Measurements from ENCODE around the gene SIGLEC5.

The SIGLEC5 gene

GRCh38 chr19:51600940-51601580, 29.1 kb downstream of the SIGLEC5 start:
- Mint-ChIP-seq H3K27ac (peak overlapping the region in 1 of 2 donors; percentile 19), H3K27me3 (peaks cover 56% of the 10 kb centered on the region), H3K4me1 (peaks cover 11% of the 10 kb centered on the region), H3K9me3 (peaks cover 0 to 11% of the 10 kb centered on the region in 2 donors), H3K4me3 (peak overlapping the region; percentile 47 to 68)
- ATAC-seq (peak; percentile 89), DNase-seq (peak in 1 of 2 donors; percentile 46)

DNA sequence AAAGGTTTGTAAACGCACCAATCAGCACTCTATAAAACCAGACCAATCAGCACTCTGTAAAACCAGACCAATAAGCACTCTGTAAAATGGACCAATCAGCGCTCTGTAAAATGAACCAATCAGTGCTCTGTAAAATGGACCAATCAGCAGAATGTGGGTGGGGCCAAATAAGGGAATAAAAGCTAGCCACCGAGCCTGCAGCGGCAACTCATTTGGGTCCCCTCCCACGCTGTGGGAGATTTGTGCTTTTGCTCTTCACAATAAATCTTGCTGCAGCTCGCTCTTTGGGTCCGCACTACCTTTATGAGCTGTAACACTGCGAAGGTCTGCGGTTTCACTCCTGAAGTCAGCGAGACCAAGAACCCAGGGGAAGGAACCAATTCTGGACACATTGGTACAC, 31.1 kb downstream of the SIGLEC5 start:
- Mint-ChIP-seq H3K4me1 (peaks cover 25% of the 10 kb centered on the region), H3K4me3 (no peak overlapping the region), H3K27ac (no peak overlapping the region), H3K27me3 (peaks cover 43% of the 10 kb centered on the region), H3K9me3 (peaks cover 6 to 8% of the 10 kb centered on the region in 2 donors)
- DNase-seq, result no peak
- ATAC-seq, result no peak

DNA sequence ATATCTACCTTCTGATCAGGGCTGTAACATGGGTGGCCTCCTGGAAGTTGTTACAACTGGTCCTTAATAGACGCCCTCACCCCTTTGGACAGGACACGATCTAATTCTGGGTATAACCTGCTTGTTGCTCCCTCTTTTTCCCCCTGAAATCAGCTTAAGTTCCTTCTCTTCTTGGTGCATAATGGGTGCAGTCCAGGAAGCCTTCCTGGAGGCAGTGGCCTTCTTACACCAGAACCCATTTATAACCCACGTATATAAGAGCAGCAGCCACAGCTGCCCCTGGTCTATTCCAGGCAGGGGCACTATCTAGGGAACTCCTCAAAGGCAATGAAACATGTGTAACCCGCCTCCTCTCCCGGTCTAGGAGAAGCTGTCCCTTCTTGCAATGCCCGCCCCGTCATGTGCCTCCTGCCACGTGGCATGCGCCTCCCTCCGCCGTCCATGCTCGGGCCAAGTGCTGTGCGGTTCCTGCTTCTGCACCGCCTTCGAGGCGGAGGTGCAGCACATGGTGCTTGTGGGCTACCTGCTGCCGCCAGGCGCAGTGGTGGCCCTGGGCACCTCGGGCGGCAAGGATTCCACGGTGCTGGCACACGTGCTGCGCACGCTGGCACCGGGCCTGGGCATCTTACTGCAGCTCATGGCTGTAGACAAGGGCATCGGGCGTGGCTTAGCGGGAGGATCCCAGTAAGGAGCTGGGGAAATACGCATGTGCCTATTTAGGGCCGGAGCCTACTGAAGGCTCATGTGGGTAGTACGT, 31.9 kb downstream of the SIGLEC5 start:
- no peak overlapping the region for H3K4me3 Mint-ChIP-seq
- ATAC-seq (no peak), DNase-seq (no peak)
- H3K27me3 Mint-ChIP-seq, result peaks cover 40% of the 10 kb centered on the region
- H3K9me3 Mint-ChIP-seq, result peaks cover 5 to 8% of the 10 kb centered on the region in 2 donors
- peaks cover 32% of the 10 kb centered on the region for H3K4me1 Mint-ChIP-seq
- H3K27ac Mint-ChIP-seq, result no peak overlapping the region

DNA sequence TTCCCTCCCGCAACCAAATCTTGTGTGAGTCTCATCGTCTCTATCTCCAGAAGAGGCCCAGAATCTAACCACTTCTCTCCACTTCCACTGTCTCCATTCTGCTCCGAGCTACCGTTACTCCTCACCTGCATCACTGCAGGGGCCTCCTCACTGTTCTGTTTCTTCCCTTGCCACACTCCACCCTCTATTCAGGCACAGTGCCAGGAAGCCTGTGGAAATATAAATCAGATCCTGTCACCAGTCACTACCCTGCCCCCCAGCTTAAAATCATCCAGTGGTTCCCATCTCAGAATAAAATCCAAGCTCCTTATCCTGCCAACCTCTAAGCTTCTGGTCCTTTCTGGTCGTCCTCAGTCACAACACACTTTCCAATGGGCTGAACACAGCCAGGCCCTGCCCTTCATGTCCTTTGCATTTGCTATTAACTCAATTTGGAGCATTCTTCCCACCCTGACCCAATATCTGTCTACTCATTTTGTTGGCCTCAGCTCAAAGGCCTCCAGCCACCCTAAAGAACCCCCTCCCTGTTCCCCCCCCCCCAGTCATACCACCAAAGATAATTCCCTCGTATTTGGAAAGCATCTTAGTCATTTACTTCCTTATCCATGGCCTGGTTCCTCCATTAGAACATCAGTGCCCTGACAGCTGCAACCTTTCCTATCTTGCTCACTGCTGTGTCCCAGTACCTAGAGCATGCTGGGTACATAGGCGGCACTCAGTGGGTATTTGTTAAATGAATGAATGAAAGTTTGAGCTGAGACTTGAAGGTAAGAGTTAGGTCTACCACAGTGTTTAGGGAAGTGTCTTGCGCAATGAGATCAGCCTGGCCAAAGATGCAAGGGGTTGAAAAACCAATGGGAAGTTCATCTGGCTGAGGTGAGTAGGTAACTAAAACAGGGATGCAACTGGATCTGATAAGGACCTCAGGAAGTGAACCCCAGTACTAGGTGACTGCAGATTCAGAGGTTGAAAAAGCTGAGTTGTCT, 34.7 kb downstream of the SIGLEC5 start:
- Mint-ChIP-seq H3K9me3 (peaks cover 0 to 17% of the 10 kb centered on the region in 2 donors), H3K27ac (peak overlapping the region; percentile 84 to 94)

DNA sequence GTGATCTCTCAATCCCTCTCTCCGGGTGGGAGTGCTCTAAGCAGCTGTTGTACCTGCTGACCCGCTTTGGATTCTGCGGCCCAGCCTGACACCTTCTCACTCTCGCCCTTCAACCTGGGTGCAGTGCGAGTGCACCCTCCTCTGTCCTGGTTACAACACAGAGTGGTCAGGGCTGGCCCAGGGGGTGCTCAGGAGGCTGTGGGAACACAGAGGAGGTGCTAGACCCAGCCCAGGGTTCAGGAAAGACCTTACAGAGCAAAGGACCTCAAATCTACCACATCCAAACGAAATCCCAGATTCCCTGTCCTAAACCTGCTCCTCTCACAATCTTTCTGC, 35.5 kb downstream of the SIGLEC5 start:
- H3K27ac Mint-ChIP-seq, result peak overlapping the region; percentile 84 to 94
- peak; percentile 35 for ATAC-seq
- peaks cover 26% of the 10 kb centered on the region for H3K4me1 Mint-ChIP-seq
- H3K4me3 Mint-ChIP-seq, result peak overlapping the region; percentile 92 to 96
- peaks cover 0 to 24% of the 10 kb centered on the region in 2 donors for H3K9me3 Mint-ChIP-seq
- no peak for DNase-seq
- H3K27me3 Mint-ChIP-seq, result peaks cover 8% of the 10 kb centered on the region

More for the DNA sequence above, 34.7 kb downstream of the SIGLEC5 start:
- DNase-seq (no peak), ATAC-seq (no peak)
- H3K27me3 Mint-ChIP-seq, result peaks cover 16% of the 10 kb centered on the region
- peak overlapping the region; percentile 92 to 96 for H3K4me3 Mint-ChIP-seq
- H3K4me1 Mint-ChIP-seq, result peaks cover 26% of the 10 kb centered on the region

GRCh38 chr19:51593969-51594773, 36.0 kb downstream of the SIGLEC5 start:
- Mint-ChIP-seq H3K4me1 (peaks cover 26% of the 10 kb centered on the region), H3K27me3 (peaks cover 7% of the 10 kb centered on the region), H3K4me3 (peak overlapping the region; percentile 92 to 96)

DNA sequence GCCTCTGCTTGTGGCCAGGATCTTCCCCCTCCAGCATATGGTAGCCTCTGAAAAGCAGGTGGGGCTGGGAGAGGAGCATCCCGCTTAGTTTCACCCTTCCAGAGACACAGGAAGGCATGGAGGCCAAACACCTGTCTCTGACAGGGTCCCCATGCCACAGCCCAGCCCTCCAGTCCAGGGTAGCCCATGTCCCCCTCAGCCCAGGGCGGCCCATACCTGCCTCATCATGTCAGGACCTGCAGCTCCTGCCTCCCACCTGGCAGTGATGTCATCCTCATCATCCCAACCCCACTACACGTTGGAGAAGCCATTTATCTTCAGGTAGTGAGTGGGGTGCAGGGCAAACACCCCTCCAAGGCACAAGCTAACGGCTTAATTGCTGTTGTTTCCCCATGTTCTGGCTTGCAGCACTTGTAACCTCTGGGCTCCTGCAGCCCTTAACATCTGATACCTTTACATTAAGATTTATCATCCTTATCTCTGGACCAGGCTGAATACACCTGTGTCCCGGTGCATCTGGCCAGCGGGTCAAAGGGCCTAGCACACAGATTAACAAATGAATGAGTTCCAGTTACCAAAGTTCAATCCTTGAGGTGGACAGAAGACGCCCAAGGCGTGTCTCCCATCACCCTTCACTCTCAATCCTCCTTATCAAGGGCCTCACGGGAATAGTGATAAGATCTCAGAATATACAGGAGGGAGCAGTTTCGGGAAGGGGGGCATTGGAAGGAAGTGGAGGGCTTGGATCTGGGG, 36.9 kb downstream of the SIGLEC5 start:
- no peak for ATAC-seq
- H3K9me3 Mint-ChIP-seq, result peaks cover 0 to 30% of the 10 kb centered on the region in 2 donors
- H3K4me1 Mint-ChIP-seq, result peaks cover 26% of the 10 kb centered on the region
- H3K27me3 Mint-ChIP-seq, result peaks cover 7% of the 10 kb centered on the region
- peak overlapping the region; percentile 92 to 96 for H3K4me3 Mint-ChIP-seq
- H3K27ac Mint-ChIP-seq, result peak overlapping the region; percentile 77 to 84
- DNase-seq, result no peak

More at GRCh38 chr19:51593969-51594773, 36.0 kb downstream of the SIGLEC5 start:
- peak; percentile 100 for ATAC-seq
- DNase-seq, result peak; percentile 94 to 96
- peak overlapping the region; percentile 84 to 94 for H3K27ac Mint-ChIP-seq
- peaks cover 0 to 30% of the 10 kb centered on the region in 2 donors for H3K9me3 Mint-ChIP-seq

DNA sequence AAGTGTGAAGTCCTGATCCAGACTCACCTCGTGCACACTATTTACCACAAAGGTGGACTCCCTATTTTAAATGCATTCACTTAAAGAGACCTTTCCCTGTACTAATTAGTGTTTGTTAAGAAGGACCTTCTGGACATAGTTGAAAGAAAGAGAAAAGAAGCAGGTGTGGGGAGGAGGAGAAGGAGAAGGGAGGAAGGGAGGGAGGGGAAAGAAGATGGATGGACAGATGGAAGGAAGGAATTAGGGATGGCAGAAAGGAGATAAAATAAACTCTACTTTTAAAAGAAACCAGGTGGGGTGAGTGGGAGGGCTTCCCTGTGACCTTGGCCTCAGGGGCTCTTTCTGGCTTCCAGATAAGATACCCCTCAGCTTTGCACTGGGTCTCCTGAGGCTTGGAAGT, 37.7 kb downstream of the SIGLEC5 start:
- Mint-ChIP-seq H3K4me3 (no peak overlapping the region), H3K4me1 (peaks cover 26% of the 10 kb centered on the region), H3K27me3 (peaks cover 7% of the 10 kb centered on the region), H3K9me3 (peaks cover under 1 to 37% of the 10 kb centered on the region in 2 donors), H3K27ac (peak overlapping the region in 1 of 2 donors; percentile 42)
- DNase-seq, result no peak
- no peak for ATAC-seq

- DNase-seq (no peak), ATAC-seq (no peak)
- no peak overlapping the region for H3K4me3 Mint-ChIP-seq
- H3K9me3 Mint-ChIP-seq, result peaks cover 19 to 58% of the 10 kb centered on the region in 2 donors
- peaks cover 25% of the 10 kb centered on the region for H3K4me1 Mint-ChIP-seq
- no peak overlapping the region for H3K27ac Mint-ChIP-seq
- H3K27me3 Mint-ChIP-seq, result no peaks in the 10 kb centered on the region
Observed at GRCh38 chr19:51590441-51590840, 39.8 kb downstream of the SIGLEC5 start.

DNA sequence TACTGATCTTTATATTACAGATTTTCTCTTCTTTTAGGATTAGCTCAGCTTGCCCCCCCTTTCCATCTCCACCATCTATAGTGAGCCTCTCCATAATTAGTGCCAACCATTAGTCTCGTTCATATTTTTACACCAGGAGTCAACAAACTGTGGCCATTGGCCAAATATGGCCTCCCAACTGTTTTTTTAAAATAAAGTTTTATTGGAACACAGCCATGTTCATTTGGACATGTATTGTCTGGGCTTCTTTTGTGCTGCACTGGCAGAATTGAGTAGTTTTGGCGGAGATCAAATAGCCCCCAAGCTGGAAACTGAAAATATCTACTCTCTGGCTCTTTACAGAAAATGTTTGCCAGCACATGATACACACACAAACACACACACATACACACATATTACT, 40.7 kb downstream of the SIGLEC5 start:
- DNase-seq (no peak), ATAC-seq (no peak)
- Mint-ChIP-seq H3K27ac (no peak overlapping the region), H3K27me3 (no peaks in the 10 kb centered on the region), H3K4me1 (peaks cover 16% of the 10 kb centered on the region), H3K9me3 (peaks cover 26 to 58% of the 10 kb centered on the region in 2 donors), H3K4me3 (no peak overlapping the region)

DNA sequence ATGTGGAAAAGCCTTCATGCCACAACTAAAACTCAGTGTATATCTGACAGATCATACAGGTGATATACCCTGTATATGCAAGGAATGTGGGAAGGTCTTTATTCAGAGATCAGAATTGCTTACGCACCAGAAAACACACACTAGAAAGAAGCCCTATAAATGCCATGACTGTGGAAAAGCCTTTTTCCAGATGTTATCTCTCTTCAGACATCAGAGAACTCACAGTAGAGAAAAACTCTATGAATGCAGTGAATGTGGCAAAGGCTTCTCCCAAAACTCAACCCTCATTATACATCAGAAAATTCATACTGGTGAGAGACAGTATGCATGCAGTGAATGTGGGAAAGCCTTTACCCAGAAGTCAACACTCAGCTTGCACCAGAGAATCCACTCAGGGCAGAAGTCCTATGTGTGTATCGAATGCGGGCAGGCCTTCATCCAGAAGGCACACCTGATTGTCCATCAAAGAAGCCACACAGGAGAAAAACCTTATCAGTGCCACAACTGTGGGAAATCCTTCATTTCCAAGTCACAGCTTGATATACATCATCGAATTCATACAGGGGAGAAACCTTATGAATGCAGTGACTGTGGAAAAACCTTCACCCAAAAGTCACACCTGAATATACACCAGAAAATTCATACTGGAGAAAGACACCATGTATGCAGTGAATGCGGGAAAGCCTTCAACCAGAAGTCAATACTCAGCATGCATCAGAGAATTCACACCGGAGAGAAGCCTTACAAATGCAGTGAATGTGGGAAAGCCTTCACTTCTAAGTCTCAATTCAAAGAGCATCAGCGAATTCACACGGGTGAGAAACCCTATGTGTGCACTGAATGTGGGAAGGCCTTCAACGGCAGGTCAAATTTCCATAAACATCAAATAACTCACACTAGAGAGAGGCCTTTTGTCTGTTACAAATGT, 42.7 kb downstream of the SIGLEC5 start:
- ATAC-seq (no peak), DNase-seq (no peak)
- no peak overlapping the region for H3K4me3 Mint-ChIP-seq
- H3K27ac Mint-ChIP-seq, result no peak overlapping the region
- no peaks in the 10 kb centered on the region for H3K4me1 Mint-ChIP-seq
- no peaks in the 10 kb centered on the region for H3K27me3 Mint-ChIP-seq
- peaks cover 39 to 68% of the 10 kb centered on the region in 2 donors for H3K9me3 Mint-ChIP-seq

DNA sequence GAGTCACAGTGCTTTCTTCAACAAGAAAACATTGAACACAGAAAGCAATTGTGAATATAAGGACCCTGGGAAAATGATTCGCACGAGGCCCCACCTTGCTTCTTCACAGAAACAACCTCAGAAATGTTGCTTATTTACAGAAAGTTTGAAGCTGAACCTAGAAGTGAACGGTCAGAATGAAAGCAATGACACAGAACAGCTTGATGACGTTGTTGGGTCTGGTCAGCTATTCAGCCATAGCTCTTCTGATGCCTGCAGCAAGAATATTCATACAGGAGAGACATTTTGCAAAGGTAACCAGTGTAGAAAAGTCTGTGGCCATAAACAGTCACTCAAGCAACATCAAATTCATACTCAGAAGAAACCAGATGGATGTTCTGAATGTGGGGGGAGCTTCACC, 43.4 kb downstream of the SIGLEC5 start:
- peaks cover 39 to 69% of the 10 kb centered on the region in 2 donors for H3K9me3 Mint-ChIP-seq
- no peaks in the 10 kb centered on the region for H3K27me3 Mint-ChIP-seq
- ATAC-seq (no peak), DNase-seq (no peak)
- H3K4me1 Mint-ChIP-seq, result no peaks in the 10 kb centered on the region
- no peak overlapping the region for H3K27ac Mint-ChIP-seq
- no peak overlapping the region for H3K4me3 Mint-ChIP-seq

DNA sequence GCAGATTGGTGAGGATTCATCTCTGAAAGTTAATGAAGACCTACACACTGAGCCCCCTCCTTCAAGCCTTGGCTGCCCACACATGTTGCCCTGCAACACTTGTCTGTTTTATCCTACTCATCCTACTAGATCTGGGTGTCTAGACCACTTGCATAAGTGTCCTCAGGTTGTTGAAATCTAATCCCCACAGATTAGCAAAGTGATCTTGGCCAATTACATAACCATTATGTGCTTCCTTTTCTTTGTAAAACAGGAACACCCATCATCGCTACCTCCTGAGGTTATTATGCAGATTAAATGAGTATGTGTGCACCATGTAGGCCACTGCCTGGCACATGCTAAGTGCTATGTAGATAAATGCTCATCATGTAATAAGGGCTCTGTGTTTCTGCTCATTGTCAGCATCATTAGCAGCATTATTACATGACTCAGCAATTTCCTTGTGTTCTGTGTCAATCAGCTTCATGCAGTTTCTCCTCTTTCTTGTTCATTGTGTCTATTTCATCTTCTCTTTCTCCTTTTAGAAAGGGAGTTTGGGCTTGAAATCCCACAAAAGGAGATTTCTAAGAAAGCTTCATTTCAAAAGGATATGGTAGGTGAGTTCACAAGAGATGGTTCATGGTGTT, 44.0 kb downstream of the SIGLEC5 start:
- Mint-ChIP-seq H3K4me3 (no peak overlapping the region), H3K9me3 (peaks cover 39 to 73% of the 10 kb centered on the region in 2 donors)

More for the DNA sequence above, 44.0 kb downstream of the SIGLEC5 start:
- Mint-ChIP-seq H3K27ac (no peak overlapping the region), H3K4me1 (no peaks in the 10 kb centered on the region), H3K27me3 (no peaks in the 10 kb centered on the region)
- DNase-seq (no peak), ATAC-seq (no peak)
